GM19455 (cell line): ENCODE measurements around the gene DCUN1D3.

Source experiments
- ATAC-seq: cut with Tn5 transposase; IDR thresholded peaks from one replicate; pipeline ENCODE4 v1.9.1; 2021; ENCODE audit not compliant: unreplicated experiment

Gene DCUN1D3

GRCh38 chr16:20920091-20920490 is 19.9 kb upstream of the DCUN1D3 start:
- ATAC-seq = no peak

- no peak for ATAC-seq
These were observed 18.5 kb upstream of the DCUN1D3 start for GRCh38 chr16:20918486-20919239.

- no peak for ATAC-seq
These were observed 16.8 kb upstream of the DCUN1D3 start for GRCh38 chr16:20916942-20917341.

- no peak for ATAC-seq
These were observed 16.1 kb upstream of the DCUN1D3 start for GRCh38 chr16:20916289-20916688.

GRCh38 chr16:20911361-20911760 is 11.2 kb upstream of the DCUN1D3 start:
- no peak for ATAC-seq

- no peak for ATAC-seq
These were observed 10.7 kb upstream of the DCUN1D3 start for GRCh38 chr16:20910781-20911321.

- ATAC-seq = no peak
These were observed 6.4 kb upstream of the DCUN1D3 start for GRCh38 chr16:20906341-20907255.

- no peak for ATAC-seq
These were observed 5.4 kb upstream of the DCUN1D3 start for GRCh38 chr16:20905576-20905975.

GRCh38 chr16:20904507-20905081 is 4.4 kb upstream of the DCUN1D3 start:
- no peak for ATAC-seq

- no peak for ATAC-seq
These were observed 3.8 kb upstream of the DCUN1D3 start for GRCh38 chr16:20903899-20904506.

- ATAC-seq = no peak
These were observed 3.1 kb upstream of the DCUN1D3 start for GRCh38 chr16:20903116-20903898.

GRCh38 chr16:20902426-20902825 is 2.3 kb upstream of the DCUN1D3 start:
- no peak for ATAC-seq

GRCh38 chr16:20901436-20902112 is 1.4 kb upstream of the DCUN1D3 start:
- ATAC-seq = no peak

GRCh38 chr16:20901068-20901435 is 894 bp upstream of the DCUN1D3 start:
- ATAC-seq = no peak

- no peak for ATAC-seq
These were observed 470 bp downstream of the DCUN1D3 start for GRCh38 chr16:20899477-20900298.

- no peak for ATAC-seq
These were observed 1.1 kb downstream of the DCUN1D3 start for GRCh38 chr16:20899071-20899470.

GRCh38 chr16:20897922-20898321 is 2.2 kb downstream of the DCUN1D3 start:
- ATAC-seq = no peak

GRCh38 chr16:20897253-20897897 is 2.8 kb downstream of the DCUN1D3 start:
- ATAC-seq = no peak
